Gastroesophageal sphincter (tissue), 4 donors: Measurements from ENCODE around the gene GTF3C4. TPM values are rescaled to one million over a fixed set of nuclear protein-coding genes. Genes with fewer than 3 reads are reported as not detected.

Experiments used
- ATAC-seq: fragments of 150-250 bp; one replicate; pipeline ENCODE4 v1.9.1; 2016; ENCODE audit warnings: mild to moderate bottlenecking, moderate library complexity
- H3K27ac ChIP-seq, 4 donors: fragments of 200-600 bp; sonication (generic) in 3 of 4; 1 replicate in 3 of 4; 2 replicates in 1 of 4; pipeline ENCODE4 v1.5.1; 2016 to 2019
- H3K27me3 ChIP-seq: fragments of 200-600 bp; sonication (generic); one replicate; pipeline ENCODE4 v1.5.1; 2019
- H3K36me3 ChIP-seq, 2 donors: fragments of 200-600 bp; sonication (generic); one replicate each; pipeline ENCODE4 v1.5.1; 2019; ENCODE audit warnings: control low read depth in 1 of 2
- H3K4me1 ChIP-seq, 3 donors: fragments of 200-600 bp; sonication (generic); 1 replicate in 2 of 3; 2 replicates in 1 of 3; pipeline ENCODE4 v1.5.1; 2016 to 2019; ENCODE audit warnings: control low read depth in 2 of 3
- H3K4me3 ChIP-seq, 2 donors: fragments of 200-600 bp; sonication (generic); one replicate each; pipeline ENCODE4 v1.5.1; 2019; ENCODE audit warnings: mild to moderate bottlenecking in 1 of 2, moderate library complexity in 1 of 2
- H3K9me3 ChIP-seq, 3 donors: fragments of 200-600 bp; sonication (generic); one replicate each; pipeline ENCODE4 v1.5.1; 2017 to 2019; ENCODE audit warnings: control low read depth in 2 of 3
- CTCF ChIP-seq, 4 experiments: fragments of 200-600 bp in 2 of 4; fragments of 450-650 bp in 2 of 4; sonication (generic) in 1 of 4; IDR thresholded peaks; one replicate each; pipeline ENCODE4 v1.5.1; 2017 to 2019; ENCODE audit warnings: antibody characterized with exemption in 4 of 4, mild to moderate bottlenecking in 2 of 4, moderate library complexity in 2 of 4
- EP300 ChIP-seq: sonication (generic); formaldehyde crosslinking; IDR thresholded peaks from one replicate; pipeline ENCODE4 v1.6.1; 2017; ENCODE audit warnings: antibody characterized with exemption, mild to moderate bottlenecking
- POLR2A ChIP-seq, 2 donors: fragments of 450-650 bp; IDR thresholded peaks; one replicate each; pipeline ENCODE4 v1.6.1; 2017; ENCODE audit warnings: antibody characterized with exemption in 2 of 2, mild to moderate bottlenecking in 2 of 2, moderate library complexity in 1 of 2
- POLR2AphosphoS5 ChIP-seq: sonication (generic); formaldehyde crosslinking; IDR thresholded peaks from one replicate; pipeline ENCODE4 v1.6.1; 2017; ENCODE audit warnings: antibody characterized with exemption
- WGBS, 2 donors: methylation state at CpG; one replicate each; pipeline ENCODE4 v1.1.5; 2018; ENCODE audit warnings: low coverage in 1 of 2; 5-methylcytosine and 5-hydroxymethylcytosine counted together
- total RNA-seq, 4 donors: library from RNA; depleted of rRNA; stranded (reverse); fragments of >200 nt; gene quantifications; one replicate each; pipeline ENCODE4 v1.1.0, GENCODE V29; 2016

The GTF3C4 gene
- total RNA-seq, 4 donors from 2014 or later: 11.4 to 15.4 (median 12.7) TPM

- 80 to 100% methylated on average over 1 to 2 of the region's 15 CpGs for WGBS, 2 donors
- H3K36me3 ChIP-seq: peaks cover 0 to 100% of the 10 kb centered on the region in 2 donors
- H3K27me3 ChIP-seq: no peaks in the 10 kb centered on the region
- no peak overlapping the region for H3K27ac ChIP-seq
- no peak overlapping the region for H3K4me3 ChIP-seq
- ATAC-seq: no peak
- no peaks in the 10 kb centered on the region for H3K9me3 ChIP-seq
- no peaks in the 10 kb centered on the region for H3K4me1 ChIP-seq
- TF ChIP-seq EP300: no peak
- no peak for TF ChIP-seq POLR2AphosphoS5
- TF ChIP-seq POLR2A (IDR thresholded peaks at IDR 0.05): no peak
Measured at GRCh38 chr9:132645711-132646110, 24.6 kb upstream of the GTF3C4 start.

DNA sequence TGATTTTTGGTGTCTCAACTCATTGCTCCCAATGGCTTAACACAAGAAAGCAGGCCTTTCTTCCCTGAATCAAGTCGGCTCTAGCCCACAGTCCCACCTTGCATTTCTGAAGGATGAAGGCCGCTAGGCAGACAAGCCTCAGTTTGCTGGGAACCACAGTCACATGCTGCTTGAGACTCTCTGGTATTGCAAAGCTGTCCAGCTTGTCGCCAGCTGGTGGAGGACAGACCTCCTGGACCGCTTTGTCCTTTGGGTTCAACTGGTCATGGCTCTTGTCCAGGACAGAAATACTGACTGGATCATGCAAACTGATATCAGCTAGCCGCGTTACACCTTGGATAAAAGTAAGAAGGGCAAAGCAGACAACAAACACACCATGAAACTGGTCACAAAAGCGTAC is 23.5 kb upstream of the GTF3C4 start:
- no peak for ATAC-seq
- Histone ChIP-seq H3K9me3 (no peaks in the 10 kb centered on the region), H3K4me3 (no peak overlapping the region), H3K27me3 (no peaks in the 10 kb centered on the region), H3K27ac (no peak overlapping the region), H3K4me1 (no peaks in the 10 kb centered on the region), H3K36me3 (peaks cover 0 to 100% of the 10 kb centered on the region in 2 donors)
- TF ChIP-seq EP300 (no peak), POLR2AphosphoS5 (no peak), POLR2A (IDR thresholded peaks at IDR 0.05) (no peak), CTCF (IDR thresholded peaks at IDR 0.05) (no peak)
- WGBS, 2 donors: 94% methylated on average over 4 of the region's 7 CpGs; no CpG with 5 or more reads in 1 of the 2 donors

- no peak for TF ChIP-seq POLR2AphosphoS5
- TF ChIP-seq EP300: no peak
- no peak for TF ChIP-seq POLR2A (IDR thresholded peaks at IDR 0.05)
- no peak for TF ChIP-seq CTCF (IDR thresholded peaks at IDR 0.05)
- ATAC-seq: no peak
- Histone ChIP-seq H3K4me3 (no peak overlapping the region), H3K27me3 (no peaks in the 10 kb centered on the region), H3K36me3 (peaks cover 0 to 100% of the 10 kb centered on the region in 2 donors), H3K27ac (no peak overlapping the region), H3K4me1 (no peaks in the 10 kb centered on the region), H3K9me3 (no peaks in the 10 kb centered on the region)
- WGBS, 2 donors: 74 to 84% methylated on average over 3 to 4 of the region's 4 CpGs
Measured at GRCh38 chr9:132647355-132647754, 22.9 kb upstream of the GTF3C4 start.

DNA sequence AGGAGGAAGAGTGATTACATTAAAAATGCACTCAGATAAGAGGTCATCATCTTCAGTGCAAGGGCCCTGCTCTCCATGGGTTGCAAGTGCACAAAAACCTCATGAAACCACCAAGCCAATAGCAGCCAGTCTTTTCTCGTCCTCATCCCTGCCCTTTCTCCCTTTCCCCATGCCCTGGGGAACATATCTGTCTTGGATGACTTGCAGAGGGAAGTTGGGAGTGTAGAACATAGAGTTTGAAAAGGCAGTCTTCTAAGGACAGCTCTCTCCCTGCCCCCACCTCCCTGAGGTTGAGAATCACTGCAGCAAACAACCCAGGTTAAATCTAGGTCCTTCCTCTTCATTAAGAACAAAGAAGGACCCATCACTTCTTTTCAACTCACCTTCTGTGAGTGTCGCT is 22.5 kb upstream of the GTF3C4 start:
- WGBS, 2 donors: 79 to 100% methylated on average over 2 of the region's 2 CpGs
- Histone ChIP-seq H3K4me1 (no peaks in the 10 kb centered on the region), H3K27ac (no peak overlapping the region), H3K9me3 (no peaks in the 10 kb centered on the region), H3K36me3 (peaks cover 0 to 100% of the 10 kb centered on the region in 2 donors), H3K4me3 (no peak overlapping the region), H3K27me3 (no peaks in the 10 kb centered on the region)
- no peak for ATAC-seq
- no peak for TF ChIP-seq POLR2AphosphoS5
- TF ChIP-seq EP300: no peak
- TF ChIP-seq CTCF (IDR thresholded peaks at IDR 0.05): no peak
- TF ChIP-seq POLR2A (IDR thresholded peaks at IDR 0.05): no peak

- 74 to 81% methylated on average over 7 of the region's 7 CpGs for WGBS, 2 donors
- Histone ChIP-seq H3K4me3 (no peak overlapping the region), H3K36me3 (peaks cover 0 to 97% of the 10 kb centered on the region in 2 donors), H3K27me3 (no peaks in the 10 kb centered on the region), H3K9me3 (no peaks in the 10 kb centered on the region), H3K27ac (no peak overlapping the region), H3K4me1 (no peaks in the 10 kb centered on the region)
- TF ChIP-seq EP300 (no peak), CTCF (IDR thresholded peaks at IDR 0.05) (no peak), POLR2AphosphoS5 (no peak), POLR2A (IDR thresholded peaks at IDR 0.05) (no peak)
- ATAC-seq: no peak
Measured at GRCh38 chr9:132648283-132648682, 22.0 kb upstream of the GTF3C4 start.
